ENCODE data around the gene MEAK7.
"Not testable (repeated sequence)": the region's sequence is repeated elsewhere in the genome, so short reads cannot be mapped to it uniquely, and the experiment has no call there.

The MEAK7 gene

GRCh38 chr16:84532855-84533486 is 28.5 kb upstream of the MEAK7 start:
- DNase-seq (ENCODE audit: low read depth), result no peak

GRCh38 chr16:84532291-84532724 is 27.8 kb upstream of the MEAK7 start:
- no peak for DNase-seq (ENCODE audit: low read depth)

GRCh38 chr16:84531671-84532111 is 27.2 kb upstream of the MEAK7 start:
- no peak for DNase-seq (ENCODE audit: low read depth)

- DNase-seq (ENCODE audit: low read depth), result no peak
Measured at GRCh38 chr16:84530590-84530989, 26.1 kb upstream of the MEAK7 start.

- no peak for DNase-seq (ENCODE audit: low read depth)
Measured at GRCh38 chr16:84529607-84530006, 25.1 kb upstream of the MEAK7 start.

- no peak for DNase-seq (ENCODE audit: low read depth)
Measured at GRCh38 chr16:84528322-84528721, 23.9 kb upstream of the MEAK7 start.

GRCh38 chr16:84527532-84528269 is 23.2 kb upstream of the MEAK7 start:
- DNase-seq (ENCODE audit: low read depth), result no peak

- DNase-seq (ENCODE audit: low read depth), result no peak
Measured at GRCh38 chr16:84526794-84527531, 22.5 kb upstream of the MEAK7 start.

- DNase-seq (ENCODE audit: low read depth), result not testable (repeated sequence)
Measured at GRCh38 chr16:84524941-84525581, 20.6 kb upstream of the MEAK7 start.

- DNase-seq (ENCODE audit: low read depth), result no peak
Measured at GRCh38 chr16:84524346-84524920, 20.0 kb upstream of the MEAK7 start.

- no peak for DNase-seq (ENCODE audit: low read depth)
Measured at GRCh38 chr16:84521497-84521770, 17.0 kb upstream of the MEAK7 start.

- DNase-seq (ENCODE audit: low read depth), result no peak
Measured at GRCh38 chr16:84520725-84521496, 16.5 kb upstream of the MEAK7 start.

GRCh38 chr16:84519855-84520254 is 15.4 kb upstream of the MEAK7 start:
- DNase-seq (ENCODE audit: low read depth), result no peak

GRCh38 chr16:84518804-84519341 is 14.4 kb upstream of the MEAK7 start:
- DNase-seq (ENCODE audit: low read depth), result peak; percentile 48

- DNase-seq (ENCODE audit: low read depth), result not testable (repeated sequence)
Measured at GRCh38 chr16:84518220-84518619, 13.8 kb upstream of the MEAK7 start.

GRCh38 chr16:84517366-84517765 is 12.9 kb upstream of the MEAK7 start:
- DNase-seq (ENCODE audit: low read depth), result no peak

GRCh38 chr16:84514874-84515835 is 10.7 kb upstream of the MEAK7 start:
- DNase-seq (ENCODE audit: low read depth), result peak; percentile 69

- no peak for DNase-seq (ENCODE audit: low read depth)
Measured at GRCh38 chr16:84514295-84514873, 9.9 kb upstream of the MEAK7 start.

- no peak for DNase-seq (ENCODE audit: low read depth)
Measured at GRCh38 chr16:84513666-84514065, 9.2 kb upstream of the MEAK7 start.

GRCh38 chr16:84513123-84513522 is 8.7 kb upstream of the MEAK7 start:
- DNase-seq (ENCODE audit: low read depth), result no peak

Measured in activated T-cell treated with anti-CD3 and anti-CD28 coated beads for 1 hour (primary cell).